ENCODE measurements around the gene YIF1B. TPM values are rescaled to one million over a fixed set of nuclear protein-coding genes. Genes with fewer than 3 reads are reported as not detected.
A peak's percentile ranks its signal among the peaks of the same experiment; 100 is the strongest.

Gene YIF1B
- total RNA-seq, 4 donors from 2014 or later: 26.2 to 52.8 (median 31.4) TPM

GRCh38 chr19:38304866-38305429, 10.8 kb downstream of the YIF1B start:
- no peak for TF ChIP-seq CTCF (IDR thresholded peaks at IDR 0.05)
- DNase-seq (ENCODE audit: low spot score) (no peak), ATAC-seq (ENCODE audit: low FRiP score) (peak; percentile 84)

DNA sequence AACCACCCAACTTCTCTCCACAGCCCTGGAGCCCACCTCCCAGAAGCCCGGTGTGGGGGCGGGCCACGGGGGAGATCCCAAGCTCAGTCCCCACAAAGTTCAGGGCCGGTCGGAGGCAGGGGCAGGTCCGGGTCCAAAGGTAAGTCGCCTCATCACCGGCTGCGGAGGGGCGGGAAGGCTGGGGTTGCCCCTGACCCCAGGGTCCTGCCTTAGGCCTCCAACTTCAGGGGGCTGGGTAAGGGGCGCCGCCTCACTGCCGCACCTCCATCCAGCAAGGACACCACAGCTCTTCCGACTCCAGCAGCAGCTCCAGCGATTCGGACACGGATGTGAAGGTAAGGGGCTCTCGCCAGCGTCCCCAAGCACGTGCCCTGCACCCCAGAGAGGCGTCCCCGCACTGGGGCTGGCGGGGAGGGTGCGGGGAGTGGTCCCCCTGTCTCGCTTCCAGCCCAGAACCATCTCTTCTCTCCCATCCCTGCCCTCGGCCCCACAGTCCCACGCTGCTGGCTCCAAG, 11.3 kb downstream of the YIF1B start:
- TF ChIP-seq CTCF (IDR thresholded peaks at IDR 0.05): no peak
- peak; percentile 2 for ATAC-seq (ENCODE audit: low FRiP score)
- DNase-seq (ENCODE audit: low spot score): no peak

DNA sequence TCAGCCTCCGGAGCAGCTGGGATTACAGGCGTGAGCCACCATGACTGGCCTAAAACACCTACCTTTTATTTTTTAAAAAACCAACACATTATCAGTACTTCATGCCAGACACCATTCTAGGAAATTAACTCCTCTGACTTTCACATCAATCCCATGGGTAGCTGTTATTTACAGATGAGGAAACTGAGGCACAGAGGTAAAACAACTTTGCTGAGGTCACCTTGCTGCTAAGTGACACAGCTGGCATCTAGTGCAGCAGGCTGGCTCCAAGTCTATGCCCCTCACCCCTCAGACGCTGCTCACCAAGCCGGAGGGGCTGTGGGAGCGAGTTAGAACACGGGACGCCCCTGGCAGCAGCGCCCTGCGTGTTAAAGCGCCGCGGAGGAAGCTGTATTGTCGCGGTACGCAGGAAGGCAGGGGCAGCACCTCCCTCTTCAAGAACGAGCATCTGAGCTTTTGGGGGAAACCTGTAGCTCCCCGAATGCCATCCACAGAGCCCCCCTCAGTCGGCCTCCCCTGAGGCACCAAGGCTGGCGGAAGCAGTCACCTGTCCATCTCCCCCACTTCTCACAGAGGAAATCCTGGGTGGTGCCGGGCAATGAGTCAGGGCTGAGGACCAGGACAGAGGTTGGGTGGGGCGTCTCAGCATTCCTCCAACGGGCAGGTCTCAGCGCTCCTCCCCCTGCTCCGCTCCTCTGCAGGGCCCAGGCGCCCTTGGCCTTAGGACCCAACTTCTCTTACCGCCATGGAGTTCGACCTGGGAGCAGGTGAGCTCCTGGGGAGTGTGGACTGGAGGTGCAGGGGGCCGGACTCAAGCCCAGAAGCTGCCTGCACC, 12.0 kb downstream of the YIF1B start, which contains the start of gene C19orf33:
TSS of gene C19orf33 (plus strand) at position 735 of the 835 bp plus-strand sequence. CDS start at position 746, 11 bp downstream.
- ATAC-seq (ENCODE audit: low FRiP score): peak; percentile 73
- no peak for TF ChIP-seq CTCF (IDR thresholded peaks at IDR 0.05)
- DNase-seq (ENCODE audit: low spot score): no peak

GRCh38 chr19:38298821-38299680, 16.7 kb downstream of the YIF1B start:
- TF ChIP-seq CTCF (IDR thresholded peaks at IDR 0.05): no peak
- no peak for ATAC-seq (ENCODE audit: low FRiP score)
- DNase-seq (ENCODE audit: low spot score): no peak

DNA sequence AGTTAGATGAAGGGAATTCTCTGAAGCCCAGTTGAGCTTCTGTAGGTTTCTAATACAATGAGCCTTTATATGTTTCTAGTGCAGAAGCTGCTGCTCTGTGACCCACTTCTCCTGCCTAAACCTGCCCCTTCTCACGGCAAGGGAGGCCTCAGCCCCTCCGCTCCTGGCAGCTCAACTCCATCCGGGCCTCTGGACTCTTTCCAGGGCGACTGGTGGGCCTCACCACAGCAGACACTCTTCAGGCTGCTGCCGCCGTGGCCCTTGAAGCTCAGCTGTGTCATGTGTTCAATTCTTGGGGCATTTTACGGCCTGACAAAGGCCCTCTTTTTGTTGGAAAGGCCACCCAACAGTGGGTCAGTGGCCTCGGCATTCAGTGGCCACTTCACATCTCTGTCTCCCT, 21.7 kb downstream of the YIF1B start:
- TF ChIP-seq CTCF (IDR thresholded peaks at IDR 0.05): no peak
- DNase-seq (ENCODE audit: low spot score): no peak
- no peak for ATAC-seq (ENCODE audit: low FRiP score)

- no peak for DNase-seq (ENCODE audit: low spot score)
These were observed 22.5 kb downstream of the YIF1B start for GRCh38 chr19:38293281-38293680.

More at GRCh38 chr19:38293281-38293680, 22.5 kb downstream of the YIF1B start:
- no peak for TF ChIP-seq CTCF (IDR thresholded peaks at IDR 0.05)
- no peak for ATAC-seq (ENCODE audit: low FRiP score)
